Naive thymus-derived CD4-positive, alpha-beta T cell (primary cell): ENCODE measurements around the gene HS2ST1. TPM values are rescaled to one million over a fixed set of nuclear protein-coding genes. Genes with fewer than 3 reads are reported as not detected.
"Not testable (repeated sequence)": the region's sequence is repeated elsewhere in the genome, so short reads cannot be mapped to it uniquely, and the experiment has no call there.

Experiments
- ATAC-seq: fragments of 150-1000 bp; cut with Tn5 transposase; 2 replicates; pipeline ENCODE4 v1.10.0; 2021; ENCODE audit warnings: mild to moderate bottlenecking, moderate library complexity
- CTCF ChIA-PET: fragments of 350-600 bp; sonication (Branson Sonifier 250); formaldehyde crosslinking; loops from one replicate; lab custom pipeline; 2021; ENCODE audit warnings: antibody characterized with exemption; lab: Charles Lee
- POLR2A ChIA-PET: fragments of 350-600 bp; sonication (Branson Sonifier 250); formaldehyde crosslinking; loops from one replicate; lab custom pipeline; 2021; ENCODE audit warnings: antibody characterized with exemption, inconsistent platforms; lab: Charles Lee
- DNase-seq, 9 donors: peaks; one replicate each; pipeline versions ENCODE4 v3.0.0 to v3.0.0-alpha.2; 2020 to 2022; ENCODE audit warnings: mixed read lengths in 1 of 9
- H3K27ac ChIP-seq: one replicate; pipeline ENCODE4 v1.7.0; 2013; ENCODE audit warnings: mild to moderate bottlenecking, low read depth, low read length, moderate library complexity
- H3K27me3 ChIP-seq, 2 donors: one replicate each; pipeline ENCODE4 v1.7.0; 2013; ENCODE audit warnings: low read length in 2 of 2, mild to moderate bottlenecking in 2 of 2, moderate library complexity in 2 of 2; ENCODE audit not compliant: control insufficient read depth in 2 of 2, insufficient read depth in 2 of 2
- H3K36me3 ChIP-seq, 3 experiments: 1 replicate in 2 of 3; 2 replicates in 1 of 3; pipeline ENCODE4 v1.7.0; 2013; ENCODE audit warnings: low read length in 3 of 3, mild to moderate bottlenecking in 3 of 3, moderate library complexity in 1 of 3; ENCODE audit not compliant: insufficient read depth in 3 of 3, control insufficient read depth in 2 of 3
- H3K4me1 ChIP-seq, 2 donors: one replicate each; pipeline ENCODE4 v1.7.0; 2013; ENCODE audit warnings: low read length in 2 of 2, mild to moderate bottlenecking in 2 of 2, moderate library complexity in 1 of 2; ENCODE audit not compliant: control insufficient read depth in 2 of 2, insufficient read depth in 2 of 2
- H3K4me3 ChIP-seq: 2 replicates; pipeline ENCODE4 v1.7.0; 2013; ENCODE audit warnings: mild to moderate bottlenecking, low read length
- H3K9me3 ChIP-seq, 3 experiments: 1 replicate in 2 of 3; 2 replicates in 1 of 3; pipeline ENCODE4 v1.7.0; 2013; ENCODE audit warnings: low read length in 3 of 3; ENCODE audit not compliant: control insufficient read depth in 2 of 3
- H3K27ac Mint-ChIP-seq, 9 donors: one replicate each; pipeline ENCODE4 v1.8.0; 2020 to 2022; ENCODE audit warnings: mixed read lengths in 9 of 9, mild to moderate bottlenecking in 8 of 9, moderate library complexity in 5 of 9, inconsistent platforms in 2 of 9
- H3K27me3 Mint-ChIP-seq, 5 donors: one replicate each; pipeline ENCODE4 v1.8.0; 2021 to 2022; ENCODE audit warnings: mixed read lengths in 5 of 5, mild to moderate bottlenecking in 1 of 5
- H3K36me3 Mint-ChIP-seq, 5 donors: one replicate each; pipeline ENCODE4 v1.8.0; 2020 to 2022; ENCODE audit warnings: mixed read lengths in 5 of 5, mild to moderate bottlenecking in 3 of 5, inconsistent platforms in 1 of 5
- H3K4me1 Mint-ChIP-seq, 7 donors: one replicate each; pipeline ENCODE4 v1.8.0; 2020 to 2022; ENCODE audit warnings: mixed read lengths in 7 of 7, mild to moderate bottlenecking in 3 of 7, inconsistent platforms in 1 of 7
- H3K4me3 Mint-ChIP-seq, 10 donors: one replicate each; pipeline ENCODE4 v1.8.0; 2020 to 2022; ENCODE audit warnings: mild to moderate bottlenecking in 10 of 10, mixed read lengths in 10 of 10, moderate library complexity in 6 of 10, inconsistent platforms in 2 of 10
- H3K9me3 Mint-ChIP-seq, 11 donors: one replicate each; pipeline ENCODE4 v1.8.0; 2020 to 2022; ENCODE audit warnings: mixed read lengths in 11 of 11, mild to moderate bottlenecking in 4 of 11, inconsistent platforms in 1 of 11, moderate library complexity in 1 of 11
- intact Hi-C, 2 donors: fragments of 100-400 bp; cut with micrococcal nuclease; formaldehyde crosslinking; loops; one replicate each; pipeline ENCODE4 v1.15.1; 2023
- polyA plus RNA-seq, 2 donors: library from polyadenylated mRNA; unstranded; fragments of 300-500 nt; fragmentation: Illumina TruSeq; gene quantifications; one replicate each; pipeline ENCODE4 v1.2.3, GENCODE V29; 2021
- total RNA-seq, 6 experiments: library from RNA in 5 of 6; stranded (reverse) in 5 of 6; gene quantifications; 1 replicate in 5 of 6; 2 replicates in 1 of 6; pipeline ENCODE4 v1.2.3 and lab custom pipeline; 2021 to 2026

HS2ST1 gene
- total and polyA plus RNA-seq, 7 experiments from 2014 or later: 7.1 to 18.3 (median 10.2) TPM

DNA sequence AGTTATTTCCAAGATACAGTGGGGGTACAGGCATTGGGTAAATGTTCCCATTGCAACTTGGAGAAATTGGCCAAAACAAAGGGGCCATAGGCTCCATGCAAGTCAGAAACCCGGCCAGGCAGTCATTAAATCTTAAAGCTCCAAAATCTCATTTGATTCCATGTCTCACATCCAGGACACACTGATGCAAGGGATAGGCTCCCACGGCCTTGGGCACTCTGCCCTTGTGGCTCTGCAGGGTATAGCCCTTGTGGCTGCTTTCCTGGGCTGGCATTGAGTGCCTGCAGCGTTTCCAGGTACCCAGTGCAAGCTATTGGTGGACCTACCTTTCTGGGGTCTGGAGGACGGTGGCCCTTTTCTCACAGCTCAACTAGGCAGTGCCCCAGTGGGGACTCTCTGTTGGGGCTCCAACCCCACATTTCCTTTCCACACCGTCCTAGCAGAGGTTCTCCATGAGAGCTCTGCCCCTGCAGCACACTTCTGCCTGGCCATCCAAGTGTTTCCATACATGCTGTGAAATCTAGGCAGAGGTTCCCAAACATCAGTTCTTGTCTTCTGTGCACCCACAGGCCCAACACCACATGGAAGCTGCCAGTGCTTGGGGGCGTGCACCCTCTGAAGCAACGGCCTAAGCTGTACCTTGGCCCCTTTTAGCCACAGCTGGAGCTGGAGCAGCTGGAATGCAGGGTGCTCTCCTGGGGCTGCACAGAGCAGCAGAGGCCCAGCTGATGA lies 67.2 kb downstream of the HS2ST1 start:
- intact Hi-C loops: no loop called here
- no peaks in the 10 kb centered on the region for H3K36me3 ChIP-seq
- ChIA-PET CTCF (no interaction called here), POLR2A (interaction anchor here (0.6 kb wide), 1 partner anchor 25 kb away, joined by 3 read pairs; no protein-coding TSS in a partner anchor)
- no peak overlapping the region for H3K4me3 Mint-ChIP-seq
- H3K27me3 Mint-ChIP-seq: no peaks in the 10 kb centered on the region
- H3K4me1 Mint-ChIP-seq: peaks cover 0 to 7% (median 0%) of the 10 kb centered on the region in 7 donors
- H3K4me1 ChIP-seq: no peaks in the 10 kb centered on the region
- H3K4me3 ChIP-seq: no peak overlapping the region
- no peaks in the 10 kb centered on the region for H3K27me3 ChIP-seq
- peaks cover 0 to 2% (median 0%) of the 10 kb centered on the region in 11 donors for H3K9me3 Mint-ChIP-seq
- peaks cover 0 to 32% (median 21%) of the 10 kb centered on the region in 5 donors for H3K36me3 Mint-ChIP-seq
- H3K27ac Mint-ChIP-seq: no peak overlapping the region
- ATAC-seq: no peak
- DNase-seq: no peak
- no peak overlapping the region for H3K27ac ChIP-seq
- no peaks in the 10 kb centered on the region for H3K9me3 ChIP-seq

GRCh38 chr1:86983677-86984076 lies 69.2 kb downstream of the HS2ST1 start:
- H3K27me3 Mint-ChIP-seq: not testable (repeated sequence)

GRCh38 chr1:86987446-86987845 lies 73.0 kb downstream of the HS2ST1 start:
- no peak overlapping the region for H3K4me3 Mint-ChIP-seq
- CTCF ChIA-PET: no interaction called here
- ATAC-seq (no peak), DNase-seq (no peak)
- Histone ChIP-seq H3K4me3 (no peak overlapping the region), H3K4me1 (no peaks in the 10 kb centered on the region), H3K27me3 (no peaks in the 10 kb centered on the region), H3K36me3 (no peaks in the 10 kb centered on the region), H3K27ac (no peak overlapping the region), H3K9me3 (no peaks in the 10 kb centered on the region)
- intact Hi-C loops: no loop called here
- no peaks in the 10 kb centered on the region for H3K27me3 Mint-ChIP-seq
- H3K36me3 Mint-ChIP-seq: peaks cover 0 to 19% (median 8%) of the 10 kb centered on the region in 5 donors
- H3K27ac Mint-ChIP-seq: no peak overlapping the region
- POLR2A ChIA-PET: no interaction called here
- peaks cover 0 to 10% (median 3%) of the 10 kb centered on the region in 7 donors for H3K4me1 Mint-ChIP-seq
- H3K9me3 Mint-ChIP-seq: peaks cover 0 to 2% (median 0%) of the 10 kb centered on the region in 11 donors

More at GRCh38 chr1:86983677-86984076, 69.2 kb downstream of the HS2ST1 start:
- H3K4me3 ChIP-seq, H3K27me3 ChIP-seq, H3K36me3 ChIP-seq, H3K4me1 Mint-ChIP-seq, ATAC-seq, H3K4me3 Mint-ChIP-seq, POLR2A ChIA-PET, H3K27ac ChIP-seq, H3K9me3 ChIP-seq, intact Hi-C loops, DNase-seq, H3K9me3 Mint-ChIP-seq, H3K4me1 ChIP-seq: not testable (repeated sequence)
- H3K27ac Mint-ChIP-seq: peak overlapping the region in 1 of 9 donors; percentile 53
- H3K36me3 Mint-ChIP-seq: peaks cover 0 to 36% (median 21%) of the 10 kb centered on the region in 5 donors
- CTCF ChIA-PET: interaction anchor here (1.4 to 1.5 kb wide), 2 partner anchors 10 to 150 kb away, joined by 3 read pairs; no protein-coding TSS in a partner anchor

DNA sequence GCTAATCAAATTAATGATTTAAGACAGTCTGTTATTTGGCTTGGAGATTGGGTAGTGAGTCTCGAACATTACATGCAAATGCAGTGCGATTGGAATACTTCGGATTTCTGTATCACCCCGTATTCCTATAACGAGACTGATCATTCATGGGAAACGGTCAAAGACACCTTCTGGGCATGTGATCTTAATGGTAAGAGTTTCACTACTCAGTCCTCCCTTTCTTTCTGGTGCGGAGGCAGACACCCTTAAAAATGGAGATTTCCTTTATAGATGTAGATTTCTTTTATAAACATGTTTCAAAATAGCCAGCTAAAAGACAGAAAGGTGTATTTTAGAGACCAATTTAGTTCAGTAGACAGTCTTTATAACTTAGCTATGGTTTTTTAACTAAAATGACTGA lies 74.4 kb downstream of the HS2ST1 start:
- H3K36me3 ChIP-seq: no peaks in the 10 kb centered on the region
- intact Hi-C loops: no loop called here
- H3K27ac ChIP-seq: no peak overlapping the region
- H3K9me3 ChIP-seq: no peaks in the 10 kb centered on the region
- Mint-ChIP-seq H3K9me3 (no peaks in the 10 kb centered on the region), H3K27ac (no peak overlapping the region), H3K27me3 (no peaks in the 10 kb centered on the region), H3K4me1 (peaks cover 0 to 12% (median 5%) of the 10 kb centered on the region in 7 donors), H3K4me3 (no peak overlapping the region), H3K36me3 (peaks cover 0 to 10% (median 3%) of the 10 kb centered on the region in 5 donors)
- no peaks in the 10 kb centered on the region for H3K4me1 ChIP-seq
- ChIA-PET CTCF (no interaction called here), POLR2A (no interaction called here)
- ATAC-seq: no peak
- H3K27me3 ChIP-seq: no peaks in the 10 kb centered on the region
- no peak for DNase-seq
- no peak overlapping the region for H3K4me3 ChIP-seq

DNA sequence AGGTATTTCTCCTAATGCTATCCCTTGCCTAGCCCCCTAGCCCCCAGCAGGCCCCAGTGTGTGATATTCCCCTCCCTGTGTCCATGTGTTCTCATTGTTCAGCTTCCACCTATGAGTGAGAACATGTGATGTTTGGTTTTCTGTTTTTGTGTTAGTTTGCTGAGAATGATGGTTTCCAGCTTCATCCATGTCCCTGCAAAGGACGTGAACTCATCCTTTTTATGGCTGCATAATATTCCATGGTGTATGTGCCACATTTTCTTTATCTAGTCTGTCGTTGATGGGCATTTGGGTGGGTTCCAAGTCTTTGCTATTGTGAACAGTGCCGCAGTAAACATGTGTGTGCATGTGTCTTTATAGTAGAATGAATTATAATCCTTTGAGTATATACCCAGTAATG lies 75.3 kb downstream of the HS2ST1 start:
- peaks cover 0 to 12% (median 5%) of the 10 kb centered on the region in 7 donors for H3K4me1 Mint-ChIP-seq
- H3K27me3 ChIP-seq, H3K27ac ChIP-seq, H3K36me3 ChIP-seq, ATAC-seq, H3K27me3 Mint-ChIP-seq, H3K4me3 Mint-ChIP-seq, H3K4me3 ChIP-seq, DNase-seq, H3K4me1 ChIP-seq, intact Hi-C loops, H3K9me3 Mint-ChIP-seq, H3K9me3 ChIP-seq, H3K36me3 Mint-ChIP-seq, H3K27ac Mint-ChIP-seq, CTCF ChIA-PET: not testable (repeated sequence)
- POLR2A ChIA-PET: interaction anchor here (0.7 kb wide), 1 partner anchor 236 kb away, joined by 6 read pairs; no protein-coding TSS in a partner anchor

DNA sequence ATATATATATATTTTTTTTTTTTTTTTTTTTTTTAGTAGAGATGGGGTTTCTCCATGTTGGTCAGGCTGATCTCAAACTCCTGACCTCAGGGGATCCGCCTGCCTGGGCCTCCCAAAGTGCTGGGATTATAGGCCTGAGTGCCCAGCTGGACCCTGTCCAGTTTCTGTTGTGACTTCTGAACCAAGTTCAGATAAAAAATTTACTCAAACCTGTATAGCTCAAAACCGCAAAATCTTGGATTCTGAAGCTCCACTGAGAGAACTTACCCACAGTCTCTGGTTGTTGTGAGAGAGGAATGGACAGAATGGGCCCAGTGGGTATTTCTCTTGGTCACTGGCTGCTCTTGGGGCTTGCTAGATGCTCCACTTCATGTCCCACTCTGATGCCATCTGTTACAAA lies 76.4 kb downstream of the HS2ST1 start:
- H3K27me3 Mint-ChIP-seq: no peaks in the 10 kb centered on the region
- H3K36me3 Mint-ChIP-seq: peaks cover 0 to 6% (median 3%) of the 10 kb centered on the region in 5 donors
- DNase-seq: no peak
- no peaks in the 10 kb centered on the region for H3K36me3 ChIP-seq
- H3K4me3 Mint-ChIP-seq: no peak overlapping the region
- no peak overlapping the region for H3K27ac Mint-ChIP-seq
- intact Hi-C loops: no loop called here
- ChIA-PET CTCF (no interaction called here), POLR2A (no interaction called here)
- H3K4me3 ChIP-seq: no peak overlapping the region
- H3K9me3 ChIP-seq: no peaks in the 10 kb centered on the region
- no peak overlapping the region for H3K27ac ChIP-seq
- ATAC-seq: no peak
- peaks cover 2 to 12% (median 6%) of the 10 kb centered on the region in 7 donors for H3K4me1 Mint-ChIP-seq
- no peaks in the 10 kb centered on the region for H3K4me1 ChIP-seq
- H3K9me3 Mint-ChIP-seq: no peaks in the 10 kb centered on the region
- no peaks in the 10 kb centered on the region for H3K27me3 ChIP-seq
